GM12878 (cell line): ENCODE measurements around the gene BRCA1. TPM values are rescaled to one million over a fixed set of nuclear protein-coding genes. Genes with fewer than 3 reads are reported as not detected.

ENCODE experiments used
- USF1 ChIP-seq: IDR thresholded peaks from 2 replicates; pipeline ENCODE4 v1.6.1; 2011; ENCODE audit warnings: borderline replicate concordance, low read depth, mild to moderate bottlenecking, moderate library complexity, mixed read lengths, low read length; ENCODE audit not compliant: insufficient read depth; ENCODE audit errors: extremely low read length
- ZNF592 ChIP-seq: fragments of 450-650 bp; IDR thresholded peaks from 2 replicates; pipeline ENCODE4 v1.6.1; 2017; ENCODE audit warnings: mild to moderate bottlenecking, moderate library complexity
- polyA plus RNA-seq, 11 experiments: library from polyadenylated mRNA; depleted of rRNA in 4 of 11; unstranded in 6 of 11; stranded (reverse) in 5 of 11; fragments of >200 nt; fragmentation: Nextera tagmentation in 4 of 11; fragmentation: Illumina TruSeq in 1 of 11; extraction: Ambion mirVana in 4 of 11; extraction: Trizol in 1 of 11; gene quantifications; 1 replicate in 1 of 11; 2 replicates in 10 of 11; pipeline versions ENCODE4 v1.2.1 to v1.2.3, GENCODE V29; 2011 to 2016; ENCODE audit warnings: inconsistent platforms in 2 of 11, missing spikeins in 2 of 11, low read depth in 1 of 11
- total RNA-seq, 4 experiments: library from RNA; depleted of rRNA in 3 of 4; stranded (reverse); fragments of >200 nt in 3 of 4; fragmentation: Illumina TruSeq in 1 of 4; extraction: Trizol in 1 of 4; gene quantifications; 2 replicates each; pipeline versions ENCODE4 v1.2.1 to v1.2.3, GENCODE V29; 2013 to 2021
- TF ChIP-seq, protein P1 (sequence below): fragments of 450-650 bp; IDR thresholded peaks from 2 replicates; pipeline ENCODE4 v1.6.1; 2016; ENCODE audit warnings: mild to moderate bottlenecking, moderate library complexity, borderline replicate concordance

Gene BRCA1
- total and polyA plus RNA-seq, 10 of the 15 experiments (the other 5 are each of a cell fraction or from before 2014, with no cell fraction given) = 16.8 to 71.2 (median 44.2) TPM

DNA sequence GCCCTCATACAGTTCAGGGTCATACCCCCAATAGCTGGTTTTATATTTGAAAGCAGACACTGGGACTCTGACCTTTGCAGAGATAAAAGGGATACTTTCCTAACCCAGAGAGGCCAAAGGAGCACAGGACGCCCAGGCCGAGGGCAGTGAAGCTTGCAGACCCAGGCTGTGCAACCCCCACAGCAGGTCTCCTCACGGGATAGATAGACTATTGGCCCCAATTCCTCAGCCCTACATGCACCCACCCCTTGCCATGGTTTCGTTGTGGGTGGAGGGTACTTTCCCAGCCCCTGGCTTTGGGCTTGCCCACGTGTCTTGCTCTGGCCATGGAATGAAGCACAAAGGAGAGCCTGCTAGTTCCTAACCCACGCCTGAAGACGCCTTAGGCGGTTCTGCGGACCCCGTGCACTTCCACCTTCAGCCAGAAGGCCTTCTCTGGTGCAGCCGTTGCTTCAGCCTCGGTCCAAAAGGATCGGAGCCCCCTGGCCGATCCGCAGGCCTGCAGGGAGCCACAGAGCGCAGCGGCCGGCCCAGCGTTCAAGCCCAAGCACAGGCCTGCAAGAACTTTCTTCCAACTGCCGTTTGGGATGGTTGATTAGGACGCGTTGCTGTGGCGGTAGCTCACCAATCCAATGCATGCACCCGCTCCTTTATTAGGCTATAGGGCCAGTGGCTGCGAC, 9.8 kb upstream of the BRCA1 start (continued):
- TF ChIP-seq, protein P1, sequence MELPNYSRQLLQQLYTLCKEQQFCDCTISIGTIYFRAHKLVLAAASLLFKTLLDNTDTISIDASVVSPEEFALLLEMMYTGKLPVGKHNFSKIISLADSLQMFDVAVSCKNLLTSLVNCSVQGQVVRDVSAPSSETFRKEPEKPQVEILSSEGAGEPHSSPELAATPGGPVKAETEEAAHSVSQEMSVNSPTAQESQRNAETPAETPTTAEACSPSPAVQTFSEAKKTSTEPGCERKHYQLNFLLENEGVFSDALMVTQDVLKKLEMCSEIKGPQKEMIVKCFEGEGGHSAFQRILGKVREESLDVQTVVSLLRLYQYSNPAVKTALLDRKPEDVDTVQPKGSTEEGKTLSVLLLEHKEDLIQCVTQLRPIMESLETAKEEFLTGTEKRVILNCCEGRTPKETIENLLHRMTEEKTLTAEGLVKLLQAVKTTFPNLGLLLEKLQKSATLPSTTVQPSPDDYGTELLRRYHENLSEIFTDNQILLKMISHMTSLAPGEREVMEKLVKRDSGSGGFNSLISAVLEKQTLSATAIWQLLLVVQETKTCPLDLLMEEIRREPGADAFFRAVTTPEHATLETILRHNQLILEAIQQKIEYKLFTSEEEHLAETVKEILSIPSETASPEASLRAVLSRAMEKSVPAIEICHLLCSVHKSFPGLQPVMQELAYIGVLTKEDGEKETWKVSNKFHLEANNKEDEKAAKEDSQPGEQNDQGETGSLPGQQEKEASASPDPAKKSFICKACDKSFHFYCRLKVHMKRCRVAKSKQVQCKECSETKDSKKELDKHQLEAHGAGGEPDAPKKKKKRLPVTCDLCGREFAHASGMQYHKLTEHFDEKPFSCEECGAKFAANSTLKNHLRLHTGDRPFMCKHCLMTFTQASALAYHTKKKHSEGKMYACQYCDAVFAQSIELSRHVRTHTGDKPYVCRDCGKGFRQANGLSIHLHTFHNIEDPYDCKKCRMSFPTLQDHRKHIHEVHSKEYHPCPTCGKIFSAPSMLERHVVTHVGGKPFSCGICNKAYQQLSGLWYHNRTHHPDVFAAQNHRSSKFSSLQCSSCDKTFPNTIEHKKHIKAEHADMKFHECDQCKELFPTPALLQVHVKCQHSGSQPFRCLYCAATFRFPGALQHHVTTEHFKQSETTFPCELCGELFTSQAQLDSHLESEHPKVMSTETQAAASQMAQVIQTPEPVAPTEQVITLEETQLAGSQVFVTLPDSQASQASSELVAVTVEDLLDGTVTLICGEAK = no peak
- no peak for TF ChIP-seq ZNF592
- TF ChIP-seq USF1 = no peak
